HTERT RPE-1 (cell line): ENCODE measurements around the gene OPN4.

Experiments
- in situ Hi-C: fragments of 300-500 bp; cut with MboI; formaldehyde crosslinking; loops from 4 replicates; pipeline ENCODE4 v1.14.3; 2020; ENCODE audit warnings: low sequenced_read_pairs

Gene OPN4

GRCh38 chr10:86677374-86677773 lies 23.0 kb downstream of the OPN4 start:
- in situ Hi-C loops, result no loop called here

GRCh38 chr10:86678999-86679792 lies 24.8 kb downstream of the OPN4 start:
- in situ Hi-C loops, result no loop called here

GRCh38 chr10:86681047-86681446 lies 26.7 kb downstream of the OPN4 start:
- in situ Hi-C loops, result no loop called here

- in situ Hi-C loops, result no loop called here
Measured at GRCh38 chr10:86681722-86682386, 27.5 kb downstream of the OPN4 start.

- in situ Hi-C loops, result no loop called here
Measured at GRCh38 chr10:86682675-86683074, 28.3 kb downstream of the OPN4 start.

GRCh38 chr10:86684331-86685097 lies 30.2 kb downstream of the OPN4 start:
- in situ Hi-C loops, result no loop called here

GRCh38 chr10:86685416-86685815 lies 31.1 kb downstream of the OPN4 start:
- in situ Hi-C loops, result no loop called here

- in situ Hi-C loops, result no loop called here
Measured at GRCh38 chr10:86685893-86686632, 31.7 kb downstream of the OPN4 start.

GRCh38 chr10:86686972-86687371 lies 32.6 kb downstream of the OPN4 start:
- in situ Hi-C loops, result no loop called here

- in situ Hi-C loops, result no loop called here
Measured at GRCh38 chr10:86687750-86688149, 33.4 kb downstream of the OPN4 start.

GRCh38 chr10:86688398-86688921 lies 34.1 kb downstream of the OPN4 start:
- in situ Hi-C loops, result no loop called here

GRCh38 chr10:86689146-86689545 lies 34.8 kb downstream of the OPN4 start:
- in situ Hi-C loops, result no loop called here

GRCh38 chr10:86690231-86690630 lies 35.9 kb downstream of the OPN4 start:
- in situ Hi-C loops, result no loop called here

GRCh38 chr10:86690657-86691084 lies 36.3 kb downstream of the OPN4 start:
- in situ Hi-C loops, result no loop called here

GRCh38 chr10:86691333-86692022 lies 37.1 kb downstream of the OPN4 start:
- in situ Hi-C loops, result no loop called here

GRCh38 chr10:86692023-86692514 lies 37.7 kb downstream of the OPN4 start:
- in situ Hi-C loops, result no loop called here

- in situ Hi-C loops, result no loop called here
Measured at GRCh38 chr10:86692664-86693063, 38.3 kb downstream of the OPN4 start.

GRCh38 chr10:86693275-86693674 lies 38.9 kb downstream of the OPN4 start:
- in situ Hi-C loops, result no loop called here

GRCh38 chr10:86693721-86694369 lies 39.5 kb downstream of the OPN4 start:
- in situ Hi-C loops, result no loop called here
